Neural cell (in vitro differentiated cells): ENCODE data around the gene ZNF516.

Source experiments
- CTCF ChIP-seq: fragments of 450-650 bp; IDR thresholded peaks from 2 replicates; pipeline ENCODE4 v1.5.1; 2014; ENCODE audit warnings: antibody characterized with exemption, mild to moderate bottlenecking, moderate library complexity; ENCODE audit not compliant: poor library complexity, severe bottlenecking
- EP300 ChIP-seq: fragments of 450-650 bp; conservative IDR thresholded peaks from 2 replicates; pipeline ENCODE4 v1.6.1; 2014; ENCODE audit warnings: antibody characterized with exemption, mild to moderate bottlenecking, moderate library complexity; ENCODE audit not compliant: poor library complexity, severe bottlenecking
- EZH2 ChIP-seq: fragments of 200-600, 300-800 bp; shearing (Covaris generic), sonication (generic); IDR thresholded peaks from 2 replicates; pipeline ENCODE4 v1.6.1; 2014; ENCODE audit warnings: antibody characterized with exemption, low read length, borderline replicate concordance, mild to moderate bottlenecking; ENCODE audit not compliant: insufficient read depth, poor library complexity, severe bottlenecking
- RAD21 ChIP-seq: fragments of 450-650 bp; conservative IDR thresholded peaks from 2 replicates; pipeline ENCODE4 v1.6.1; 2014; ENCODE audit warnings: antibody characterized with exemption, mild to moderate bottlenecking, moderate library complexity
- REST ChIP-seq: IDR thresholded peaks from 2 replicates; pipeline ENCODE4 v1.6.1; 2012; ENCODE audit warnings: borderline replicate concordance
- SMC3 ChIP-seq: fragments of 450-650 bp; conservative IDR thresholded peaks from 2 replicates; pipeline ENCODE4 v1.6.1; 2014; ENCODE audit warnings: antibody characterized with exemption, mild to moderate bottlenecking, moderate library complexity; ENCODE audit not compliant: poor library complexity

- no peak for TF ChIP-seq CTCF
- no peak for TF ChIP-seq SMC3
- TF ChIP-seq RAD21, result no peak
- TF ChIP-seq EZH2, result no peak
- TF ChIP-seq EP300, result no peak
- no peak for TF ChIP-seq REST
Observed at GRCh38 chr18:76453932-76454331, 41.1 kb downstream of the ZNF516 start.
